T-helper 17 cell (primary cell): ENCODE data around the gene TWSG1. TPM values are rescaled to one million over a fixed set of nuclear protein-coding genes. Genes with fewer than 3 reads are reported as not detected.
"Not testable (repeated sequence)": the region's sequence is repeated elsewhere in the genome, so short reads cannot be mapped to it uniquely, and the experiment has no call there.

Source experiments
- ATAC-seq: fragments of 150-1000 bp; cut with Tn5 transposase; 2 replicates; pipeline ENCODE4 v1.10.0; 2021; ENCODE audit warnings: mild to moderate bottlenecking, moderate library complexity
- DNase-seq, 3 donors: peaks; one replicate each; pipeline versions ENCODE4 v3.0.0 to v3.0.0-alpha.2; 2020 to 2021
- H3K9me3 ChIP-seq: one replicate; pipeline ENCODE4 v1.7.0; 2013; ENCODE audit warnings: low read length, mild to moderate bottlenecking; ENCODE audit not compliant: control insufficient read depth, poor library complexity, severe bottlenecking
- H3K27ac Mint-ChIP-seq: one replicate; pipeline ENCODE4 v1.8.0; 2022; ENCODE audit warnings: mild to moderate bottlenecking, moderate library complexity, mixed read lengths
- H3K27me3 Mint-ChIP-seq: one replicate; pipeline ENCODE4 v1.8.0; 2022; ENCODE audit warnings: mixed read lengths
- H3K36me3 Mint-ChIP-seq: one replicate; pipeline ENCODE4 v1.8.0; 2022; ENCODE audit warnings: low read depth, mixed read lengths
- H3K4me1 Mint-ChIP-seq: one replicate; pipeline ENCODE4 v1.8.0; 2022; ENCODE audit warnings: mild to moderate bottlenecking, mixed read lengths
- H3K4me3 Mint-ChIP-seq: one replicate; pipeline ENCODE4 v1.8.0; 2022; ENCODE audit warnings: mild to moderate bottlenecking, moderate library complexity, mixed read lengths
- total RNA-seq, 4 donors: library from RNA in 2 of 4; stranded (reverse) in 2 of 4; gene quantifications; one replicate each; pipeline ENCODE4 v1.2.3 and lab custom pipeline; 2022 to 2026

The TWSG1 gene
- total RNA-seq, 2 donors from 2014 or later, result 1.7 to 6.1 TPM

GRCh38 chr18:9441061-9441460, 106.5 kb downstream of the TWSG1 start:
- Mint-ChIP-seq H3K27ac (no peak overlapping the region), H3K4me3 (no peak overlapping the region), H3K27me3 (peaks cover 20% of the 10 kb centered on the region), H3K4me1 (no peaks in the 10 kb centered on the region), H3K36me3 (peaks cover 2% of the 10 kb centered on the region)
- ATAC-seq, result no peak
- H3K9me3 ChIP-seq, result no peaks in the 10 kb centered on the region
- DNase-seq, result no peak

GRCh38 chr18:9444549-9444948, 110.0 kb downstream of the TWSG1 start:
- DNase-seq (no peak), ATAC-seq (no peak)
- H3K27me3 Mint-ChIP-seq, result peaks cover 20% of the 10 kb centered on the region
- H3K4me1 Mint-ChIP-seq, result no peaks in the 10 kb centered on the region
- H3K27ac Mint-ChIP-seq, result no peak overlapping the region
- no peak overlapping the region for H3K4me3 Mint-ChIP-seq
- H3K9me3 ChIP-seq, result no peaks in the 10 kb centered on the region
- H3K36me3 Mint-ChIP-seq, result peaks cover 2% of the 10 kb centered on the region

- no peaks in the 10 kb centered on the region for H3K9me3 ChIP-seq
- ATAC-seq, result no peak
- no peak overlapping the region for H3K27ac Mint-ChIP-seq
- no peak for DNase-seq
- no peaks in the 10 kb centered on the region for H3K4me1 Mint-ChIP-seq
- no peak overlapping the region for H3K4me3 Mint-ChIP-seq
- peaks cover 21% of the 10 kb centered on the region for H3K27me3 Mint-ChIP-seq
- peaks cover 2% of the 10 kb centered on the region for H3K36me3 Mint-ChIP-seq
Measured at GRCh38 chr18:9446839-9447238, 112.3 kb downstream of the TWSG1 start.

- Mint-ChIP-seq H3K27me3 (peaks cover 17% of the 10 kb centered on the region), H3K4me3 (no peak overlapping the region), H3K27ac (no peak overlapping the region), H3K36me3 (peaks cover 2% of the 10 kb centered on the region), H3K4me1 (no peaks in the 10 kb centered on the region)
- H3K9me3 ChIP-seq, result no peaks in the 10 kb centered on the region
- no peak for DNase-seq
- no peak for ATAC-seq
Measured at GRCh38 chr18:9447334-9447733, 112.8 kb downstream of the TWSG1 start.

- no peaks in the 10 kb centered on the region for H3K4me1 Mint-ChIP-seq
Measured at GRCh38 chr18:9449600-9450414, 115.2 kb downstream of the TWSG1 start.

GRCh38 chr18:9450920-9451319, 116.3 kb downstream of the TWSG1 start:
- H3K4me3 Mint-ChIP-seq, ATAC-seq: not testable (repeated sequence)

More at GRCh38 chr18:9449600-9450414, 115.2 kb downstream of the TWSG1 start:
- Mint-ChIP-seq H3K4me3 (no peak overlapping the region), H3K27ac (no peak overlapping the region), H3K36me3 (peaks cover 2% of the 10 kb centered on the region), H3K27me3 (peaks cover 17% of the 10 kb centered on the region)
- DNase-seq (no peak), ATAC-seq (no peak)
- no peaks in the 10 kb centered on the region for H3K9me3 ChIP-seq

More at GRCh38 chr18:9450920-9451319, 116.3 kb downstream of the TWSG1 start:
- H3K27me3 Mint-ChIP-seq, H3K4me1 Mint-ChIP-seq, H3K9me3 ChIP-seq, DNase-seq, H3K36me3 Mint-ChIP-seq, H3K27ac Mint-ChIP-seq: not testable (repeated sequence)

Other genes starting within 250 kb of the TWSG1 start
- gene NDUFV2, start 232.1 kb upstream of the TWSG1 start, total RNA-seq, result 100 to 1,000 TPM; 222 to 231 TPM
- 100 to 1,000 TPM; 191 to 257 TPM for gene ANKRD12, start 198.0 kb upstream of the TWSG1 start, total RNA-seq
- gene RALBP1, start 140.7 kb downstream of the TWSG1 start, total RNA-seq, result 10 to 100 TPM; 24.1 to 25.3 TPM